Common myeloid progenitor, CD34-positive (primary cell): ENCODE data around the gene GOLGB1.

ENCODE experiments used
- CTCF ChIA-PET: fragments of 350-600 bp; sonication (Branson Sonifier 250); formaldehyde crosslinking; loops from one replicate; lab custom pipeline; 2021; ENCODE audit warnings: antibody characterized with exemption; lab: Charles Lee
- POLR2A ChIA-PET: fragments of 350-600 bp; sonication (Branson Sonifier 250); formaldehyde crosslinking; loops from one replicate; lab custom pipeline; 2021; ENCODE audit warnings: antibody characterized with exemption; lab: Charles Lee
- DNase-seq, 3 donors: peaks; one replicate each; pipeline versions ENCODE4 v3.0.0 to v3.0.0-alpha.2; 2013
- H3K27ac ChIP-seq, 2 experiments: 1 replicate in 1 of 2; 2 replicates in 1 of 2; pipeline ENCODE4 v1.7.0; 2013; ENCODE audit warnings: inconsistent platforms in 2 of 2, low read length in 2 of 2, mild to moderate bottlenecking in 2 of 2, low read depth in 1 of 2, moderate library complexity in 1 of 2; ENCODE audit not compliant: severe bottlenecking in 2 of 2, insufficient read depth in 1 of 2, poor library complexity in 1 of 2
- H3K27me3 ChIP-seq, 5 experiments: replicated peaks in 2 of 5; 1 replicate in 3 of 5; 2 replicates in 2 of 5; pipeline versions ENCODE4 v1.6.1 to v1.7.0; 2013; ENCODE audit warnings: low read length in 4 of 5, mild to moderate bottlenecking in 2 of 5, moderate library complexity in 2 of 5, inconsistent platforms in 1 of 5; ENCODE audit not compliant: insufficient read depth in 5 of 5, control insufficient read depth in 4 of 5
- H3K36me3 ChIP-seq, 4 experiments: 1 replicate in 2 of 4; 2 replicates in 2 of 4; pipeline versions ENCODE4 v1.6.1 to v1.7.0; 2013; ENCODE audit warnings: low read length in 3 of 4, control low read depth in 1 of 4, mild to moderate bottlenecking in 1 of 4; ENCODE audit not compliant: control insufficient read depth in 4 of 4, insufficient read depth in 4 of 4
- H3K4me1 ChIP-seq, 4 experiments: 1 replicate in 3 of 4; 2 replicates in 1 of 4; pipeline versions ENCODE4 v1.6.1 to v1.7.1; 2013; ENCODE audit warnings: low read length in 3 of 4, mild to moderate bottlenecking in 3 of 4, control low read depth in 1 of 4, inconsistent platforms in 1 of 4, moderate library complexity in 1 of 4; ENCODE audit not compliant: control insufficient read depth in 4 of 4, insufficient read depth in 4 of 4; ENCODE audit errors: control extremely low read depth in 1 of 4
- H3K4me3 ChIP-seq, 7 experiments: 1 replicate in 4 of 7; 2 replicates in 3 of 7; pipeline versions ENCODE4 v1.5.1 to v1.7.0; 2013; ENCODE audit warnings: mild to moderate bottlenecking in 7 of 7, low read length in 6 of 7, moderate library complexity in 6 of 7, inconsistent platforms in 2 of 7, low read depth in 2 of 7, control low read depth in 1 of 7; ENCODE audit not compliant: insufficient read depth in 4 of 7, control insufficient read depth in 1 of 7; ENCODE audit errors: extremely low read depth in 1 of 7
- H3K9me3 ChIP-seq, 5 experiments: 1 replicate in 4 of 5; 2 replicates in 1 of 5; pipeline versions ENCODE4 v1.6.1 to v1.7.1; 2013; ENCODE audit warnings: low read length in 4 of 5, mild to moderate bottlenecking in 2 of 5, inconsistent platforms in 1 of 5, low read depth in 1 of 5, moderate library complexity in 1 of 5; ENCODE audit not compliant: control insufficient read depth in 4 of 5, insufficient read depth in 2 of 5; ENCODE audit errors: control extremely low read depth in 1 of 5
- WGBS: methylation state at CpG from one replicate; pipeline ENCODE4 v1.1.5; 2013; ENCODE audit not compliant: insufficient coverage; 5-methylcytosine and 5-hydroxymethylcytosine counted together

The GOLGB1 gene

DNA sequence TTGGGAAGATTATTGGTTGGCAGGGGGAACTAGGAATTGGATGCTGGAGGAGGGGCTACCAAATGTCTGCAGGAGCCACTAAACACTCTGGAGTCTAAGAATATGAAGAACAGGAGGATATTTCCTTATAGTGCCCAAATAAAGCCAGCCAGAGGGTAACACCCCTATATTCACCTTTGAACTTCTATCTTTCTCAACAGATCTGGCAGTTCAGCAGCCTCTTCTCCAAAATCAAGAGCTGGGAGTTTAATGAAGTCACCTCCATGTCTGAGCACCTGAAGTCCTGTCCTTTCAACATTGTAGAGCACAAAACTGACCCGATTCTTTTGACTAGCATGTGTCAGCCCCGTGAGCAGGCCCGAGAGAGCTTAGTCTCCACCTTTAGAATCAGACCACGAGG lies 123.0 kb downstream of the GOLGB1 start:
- Histone ChIP-seq H3K27me3 (no peaks in the 10 kb centered on the region), H3K9me3 (no peaks in the 10 kb centered on the region), H3K4me3 (no peak overlapping the region), H3K27ac (no peak overlapping the region), H3K36me3 (peaks cover 0 to 16% (median 8%) of the 10 kb centered on the region in 4 experiments), H3K4me1 (no peaks in the 10 kb centered on the region)
- no peak for DNase-seq
- CTCF ChIA-PET, result no interaction called here
- WGBS, result 100% methylated on average over 3 of the region's 4 CpGs
- POLR2A ChIA-PET, result no interaction called here

DNA sequence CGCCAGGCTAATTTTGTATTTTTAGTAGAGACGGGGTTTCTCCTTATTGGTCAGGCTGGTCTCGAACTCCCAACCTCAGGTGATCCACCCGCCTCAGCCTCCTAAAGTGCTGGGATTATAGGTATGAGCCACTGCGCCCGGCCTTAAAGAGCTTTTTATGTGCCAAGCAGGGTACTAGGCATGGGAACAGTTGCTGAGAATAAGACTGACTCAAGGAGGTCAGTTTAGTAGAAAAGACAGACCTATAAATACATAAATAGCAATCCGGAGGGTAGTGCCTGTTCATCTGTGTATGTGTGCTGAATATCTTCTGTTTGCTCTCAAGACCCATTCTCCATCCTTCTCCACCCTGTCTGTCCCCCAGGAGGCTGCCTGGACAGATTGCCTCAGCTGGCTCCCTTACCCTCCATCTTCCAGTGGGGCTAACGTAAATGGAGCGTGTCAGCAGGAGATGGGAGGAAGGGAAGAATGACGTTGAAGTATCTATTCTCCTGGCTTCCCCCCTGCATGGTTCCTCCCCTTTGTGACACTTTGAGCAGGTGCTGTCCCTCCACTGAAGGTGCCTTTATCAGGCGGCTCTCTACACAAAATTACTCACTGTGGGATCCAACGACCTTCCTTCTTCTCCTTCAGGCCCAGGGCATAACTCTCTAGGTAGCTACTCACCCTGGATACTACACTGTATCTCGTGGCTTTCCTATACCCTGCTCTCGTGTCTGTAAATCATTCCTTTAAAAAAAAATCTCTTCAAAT lies 125.2 kb downstream of the GOLGB1 start:
- 88% methylated on average over 11 of the region's 14 CpGs for WGBS
- no peak for DNase-seq
- H3K4me3 ChIP-seq, result no peak overlapping the region
- H3K4me1 ChIP-seq, result no peaks in the 10 kb centered on the region
- POLR2A ChIA-PET, result no interaction called here
- peaks cover 0 to 3% (median 2%) of the 10 kb centered on the region in 5 experiments for H3K27me3 ChIP-seq
- no peak overlapping the region for H3K27ac ChIP-seq
- CTCF ChIA-PET, result no interaction called here
- peaks cover 0 to 2% (median 0%) of the 10 kb centered on the region in 4 experiments for H3K36me3 ChIP-seq
- no peaks in the 10 kb centered on the region for H3K9me3 ChIP-seq

DNA sequence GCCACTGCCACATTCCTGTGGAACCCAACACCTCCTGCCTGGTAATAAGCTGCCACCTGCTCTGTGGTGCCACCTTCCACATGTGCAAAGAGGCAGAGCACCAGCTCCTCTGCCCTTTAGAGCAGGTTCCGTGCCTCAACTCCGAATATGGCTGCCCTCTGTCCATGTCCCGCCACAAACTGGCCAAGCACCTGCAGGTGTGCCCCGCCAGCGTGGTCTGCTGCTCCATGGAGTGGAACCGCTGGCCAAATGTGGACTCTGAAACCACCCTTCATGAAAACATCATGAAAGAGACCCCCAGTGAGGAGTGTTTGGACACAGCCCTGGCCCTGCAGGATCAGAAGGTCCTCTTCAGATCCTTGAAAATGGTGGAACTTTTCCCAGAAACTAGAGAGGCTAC lies 128.1 kb downstream of the GOLGB1 start:
- Histone ChIP-seq H3K9me3 (no peaks in the 10 kb centered on the region), H3K27ac (no peak overlapping the region), H3K27me3 (peaks cover 0 to 3% (median 2%) of the 10 kb centered on the region in 5 experiments), H3K36me3 (no peaks in the 10 kb centered on the region), H3K4me3 (no peak overlapping the region), H3K4me1 (no peaks in the 10 kb centered on the region)
- 97% methylated on average over 6 of the region's 6 CpGs for WGBS
- CTCF ChIA-PET, result no interaction called here
- no peak for DNase-seq
- POLR2A ChIA-PET, result no interaction called here

DNA sequence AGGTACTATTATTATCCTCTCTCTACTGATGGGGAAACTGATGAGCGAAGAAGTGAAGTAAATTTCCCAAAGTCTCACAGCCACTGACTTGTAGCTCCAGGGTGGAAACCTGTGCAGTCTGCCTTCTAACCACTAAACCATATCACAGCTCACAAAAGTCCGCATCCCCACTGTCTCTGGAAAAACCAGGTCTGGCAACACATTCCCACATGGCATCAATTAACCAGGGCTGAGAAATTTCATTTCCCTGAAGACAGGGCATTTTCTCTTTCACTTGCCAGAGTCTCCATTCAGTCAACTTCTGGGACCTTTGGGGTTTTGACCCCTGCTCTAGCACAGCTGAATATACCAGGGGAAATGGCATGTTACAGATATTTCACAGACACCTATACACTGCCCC lies 129.8 kb downstream of the GOLGB1 start:
- H3K36me3 ChIP-seq, result no peaks in the 10 kb centered on the region
- no peak overlapping the region for H3K4me3 ChIP-seq
- H3K4me1 ChIP-seq, result no peaks in the 10 kb centered on the region
- H3K27ac ChIP-seq, result no peak overlapping the region
- no peak for DNase-seq
- 100% methylated on average over 1 of the region's 2 CpGs for WGBS
- H3K9me3 ChIP-seq, result no peaks in the 10 kb centered on the region
- CTCF ChIA-PET, result no interaction called here
- H3K27me3 ChIP-seq, result peaks cover 0 to 3% (median 2%) of the 10 kb centered on the region in 5 experiments
- POLR2A ChIA-PET, result no interaction called here
